Articular chondrocyte of knee joint (primary cell): ENCODE data around the gene MYOM1. TPM values are rescaled to one million over a fixed set of nuclear protein-coding genes. Genes with fewer than 3 reads are reported as not detected.

Source experiments
- small RNA-seq: library from RNA; depleted of rRNA; stranded (forward); fragments of <200 nt; gene quantifications from one replicate; pipeline ENCODE3, GENCODE V24; 2012
- total RNA-seq: library from RNA; depleted of rRNA; stranded (reverse); fragments of >200 nt; gene quantifications from 2 replicates; pipeline ENCODE4 v1.2.3, GENCODE V29; 2012

Gene MYOM1
- total RNA-seq: 0.52 and 0.76 TPM in 2 replicates

GRCh38 chr18:3219631-3220335 lies at the start of gene MYOM1:
MYOM1 (minus strand) TSS chr18:3219968; CDS start chr18:3215223, 4,745 bp downstream.

GRCh38 chr18:3261373-3262233 lies 41.8 kb upstream of the MYOM1 start, which contains the start of gene MYL12B:
MYL12B (plus strand) TSS chr18:3262133; CDS start chr18:3272899, 10,766 bp downstream.

GRCh38 chr18:3247240-3248061 lies 27.7 kb upstream of the MYOM1 start, which contains the start of gene MYL12A:
MYL12A (plus strand) TSS chr18:3247801; CDS start chr18:3253248, 5,447 bp downstream.

Small RNA genes lying within 50 kb of the gene (small RNA-seq; reads per million reads assigned to genes)
- gene RF00156 (not detected), gene RNU7-25P (not detected)

Other genes with a start within 250 kb of the MYOM1 start
- 55.8 and 57.4 TPM in 2 replicates for gene LPIN2, start 206.8 kb downstream of the MYOM1 start, total RNA-seq
- 560 and 622 TPM in 2 replicates for gene MYL12A, start 27.8 kb upstream of the MYOM1 start, total RNA-seq
- 379 and 394 TPM in 2 replicates for gene MYL12B, start 42.2 kb upstream of the MYOM1 start, total RNA-seq
- 79.8 and 90.0 TPM in 2 replicates for gene TGIF1, start 230.2 kb upstream of the MYOM1 start, total RNA-seq